CD4-positive, alpha-beta T cell treated with Interleukin-6 for 4 hours (primary cell): ENCODE data around the gene EIF4E2.

Experiments
- DNase-seq: peaks from one replicate; pipeline ENCODE4 v3.0.0-alpha.2; 2020; ENCODE audit warnings: mixed read lengths

EIF4E2 gene

GRCh38 chr2:232539298-232540231, 10.9 kb upstream of the EIF4E2 start, which contains the start of gene CHRNG:
Gene CHRNG (plus strand): TSS chr2:232539692. CDS start chr2:232539748, 56 bp downstream.
- DNase-seq, result no peak

DNA sequence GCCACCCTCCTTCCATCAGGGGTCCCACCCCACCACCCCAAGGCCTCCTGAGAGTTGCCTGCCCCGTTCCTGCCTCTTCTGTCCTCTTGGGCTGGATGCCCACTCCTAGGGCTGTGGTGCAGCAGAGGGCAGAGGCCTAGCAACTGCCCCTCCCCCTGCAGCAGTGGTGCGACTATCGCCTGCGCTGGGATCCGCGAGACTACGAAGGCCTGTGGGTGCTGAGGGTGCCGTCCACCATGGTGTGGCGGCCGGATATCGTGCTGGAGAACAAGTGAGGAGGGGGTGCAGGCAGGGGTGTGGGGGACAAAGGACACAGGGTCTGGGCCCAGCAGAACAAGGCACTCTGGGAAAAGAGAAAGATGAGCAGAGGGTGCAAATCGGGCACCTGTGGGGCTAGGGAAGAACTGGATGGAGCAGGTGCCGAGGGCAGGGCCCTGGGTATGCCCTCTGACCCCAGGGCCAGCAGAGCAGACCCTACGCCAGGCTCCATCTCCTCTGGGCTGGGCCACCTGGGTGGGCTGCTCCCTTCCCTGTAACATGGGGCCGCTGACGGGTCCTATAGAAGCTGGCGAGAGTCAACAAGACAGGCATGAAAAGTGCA, 9.9 kb upstream of the EIF4E2 start:
- DNase-seq, result no peak

DNA sequence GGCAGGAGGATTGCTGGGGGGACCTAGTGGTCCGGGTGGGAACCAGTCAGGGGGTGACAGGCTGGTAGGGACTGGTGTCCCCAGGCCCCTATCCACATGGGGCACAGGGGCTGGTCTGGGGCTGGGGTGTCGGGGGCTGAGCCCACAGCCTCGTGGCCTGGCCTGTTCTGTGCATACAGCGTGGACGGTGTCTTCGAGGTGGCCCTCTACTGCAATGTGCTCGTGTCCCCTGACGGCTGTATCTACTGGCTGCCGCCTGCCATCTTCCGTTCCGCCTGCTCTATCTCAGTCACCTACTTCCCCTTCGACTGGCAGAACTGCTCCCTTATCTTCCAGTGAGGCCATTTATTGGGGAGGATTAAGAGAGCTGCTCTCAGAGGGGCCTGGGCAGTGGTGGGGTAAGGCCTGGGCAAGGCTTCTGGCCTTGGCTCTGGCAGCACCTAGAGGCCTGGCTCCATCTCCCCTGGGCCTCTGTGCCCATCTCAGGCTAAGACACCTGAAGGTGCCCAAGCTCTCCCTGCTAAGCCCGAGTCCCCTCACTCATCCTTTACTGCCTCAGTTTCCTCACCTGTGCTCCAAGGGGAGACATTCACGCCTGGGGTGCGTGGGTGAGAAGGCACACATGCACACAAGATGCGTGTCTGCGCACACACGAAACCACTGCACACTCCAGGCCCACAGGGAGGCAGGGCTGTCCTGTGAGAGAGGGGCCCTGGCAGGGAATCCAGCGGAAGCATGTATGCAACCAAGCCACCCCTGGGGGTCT, 9.1 kb upstream of the EIF4E2 start:
- no peak for DNase-seq

DNA sequence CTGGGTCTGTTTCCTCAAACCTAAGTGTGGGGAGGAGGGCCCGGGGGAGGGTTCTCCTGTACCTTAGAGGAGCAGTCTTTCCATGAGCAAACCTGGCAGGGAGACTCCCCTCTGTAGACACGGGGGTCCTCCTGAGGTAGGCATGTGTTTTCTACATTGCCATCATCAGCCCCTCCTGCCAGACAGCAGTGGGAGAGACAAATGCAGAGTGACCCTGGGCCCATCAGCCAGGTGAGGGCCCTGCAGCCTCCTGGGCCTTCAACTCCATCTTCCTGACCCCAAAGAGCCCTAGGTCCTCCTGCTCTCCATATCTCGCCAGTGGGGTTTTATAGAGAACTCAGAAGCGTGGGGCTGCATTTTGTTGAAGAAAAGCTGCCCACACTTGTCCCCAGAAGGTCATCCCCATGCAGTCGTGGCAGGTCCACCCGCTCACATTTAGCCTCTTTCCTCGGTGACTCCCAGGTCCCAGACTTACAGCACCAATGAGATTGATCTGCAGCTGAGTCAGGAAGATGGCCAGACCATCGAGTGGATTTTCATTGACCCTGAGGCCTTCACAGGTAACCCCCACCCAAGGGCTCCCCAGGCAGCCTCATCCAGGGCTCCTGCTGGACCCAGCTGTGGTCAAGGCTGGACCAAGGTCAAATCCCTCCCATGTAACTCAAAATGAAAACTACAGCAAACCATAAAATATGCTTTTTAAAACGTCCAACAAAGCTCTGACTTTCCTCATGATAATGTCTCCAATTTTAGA, 8.4 kb upstream of the EIF4E2 start:
- no peak for DNase-seq

DNA sequence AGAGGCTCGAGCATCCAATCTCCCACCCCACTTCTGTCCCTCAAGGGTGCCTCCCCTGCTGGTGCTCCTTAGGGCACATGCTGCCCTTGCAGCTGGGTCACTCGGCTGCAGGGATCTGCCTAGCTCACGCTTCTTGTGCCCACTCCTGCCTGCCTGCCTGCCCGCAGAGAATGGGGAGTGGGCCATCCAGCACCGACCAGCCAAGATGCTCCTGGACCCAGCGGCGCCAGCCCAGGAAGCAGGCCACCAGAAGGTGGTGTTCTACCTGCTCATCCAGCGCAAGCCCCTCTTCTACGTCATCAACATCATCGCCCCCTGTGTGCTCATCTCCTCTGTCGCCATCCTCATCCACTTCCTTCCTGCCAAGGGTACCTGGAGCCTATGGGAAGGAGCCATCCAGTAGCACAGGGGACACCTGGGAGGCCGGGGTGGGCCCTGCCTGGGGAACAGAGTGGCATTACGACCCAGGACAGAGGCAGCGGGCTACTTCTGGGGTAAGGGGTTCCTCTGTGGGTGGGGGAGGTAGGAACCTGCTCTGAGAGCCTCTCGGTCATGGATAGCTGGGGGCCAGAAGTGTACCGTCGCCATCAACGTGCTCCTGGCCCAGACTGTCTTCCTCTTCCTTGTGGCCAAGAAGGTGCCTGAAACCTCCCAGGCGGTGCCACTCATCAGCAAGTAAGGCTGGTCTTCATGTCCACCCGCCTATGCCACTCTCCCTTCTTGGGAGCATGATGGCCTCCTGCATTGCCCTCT, 7.6 kb upstream of the EIF4E2 start:
- DNase-seq, result no peak

DNA sequence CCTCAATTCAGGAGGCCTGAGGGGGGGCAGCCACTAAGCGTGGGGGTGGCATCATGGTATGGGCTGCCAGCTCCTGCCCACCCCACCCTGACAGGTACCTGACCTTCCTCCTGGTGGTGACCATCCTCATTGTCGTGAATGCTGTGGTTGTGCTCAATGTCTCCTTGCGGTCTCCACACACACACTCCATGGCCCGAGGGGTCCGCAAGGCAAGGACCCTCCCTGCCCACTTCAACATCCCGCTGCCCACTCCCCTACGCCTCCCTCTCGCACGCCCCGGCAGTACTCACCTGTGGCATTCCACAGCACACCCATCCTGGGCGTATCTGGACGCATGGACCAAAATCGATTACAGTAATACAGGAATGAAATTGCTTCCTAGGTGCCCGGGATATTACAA, 7.0 kb upstream of the EIF4E2 start:
- DNase-seq, result no peak

GRCh38 chr2:232543928-232544631, 6.4 kb upstream of the EIF4E2 start:
- DNase-seq, result no peak

- DNase-seq, result no peak
Measured at GRCh38 chr2:232544674-232545073, 5.8 kb upstream of the EIF4E2 start.

DNA sequence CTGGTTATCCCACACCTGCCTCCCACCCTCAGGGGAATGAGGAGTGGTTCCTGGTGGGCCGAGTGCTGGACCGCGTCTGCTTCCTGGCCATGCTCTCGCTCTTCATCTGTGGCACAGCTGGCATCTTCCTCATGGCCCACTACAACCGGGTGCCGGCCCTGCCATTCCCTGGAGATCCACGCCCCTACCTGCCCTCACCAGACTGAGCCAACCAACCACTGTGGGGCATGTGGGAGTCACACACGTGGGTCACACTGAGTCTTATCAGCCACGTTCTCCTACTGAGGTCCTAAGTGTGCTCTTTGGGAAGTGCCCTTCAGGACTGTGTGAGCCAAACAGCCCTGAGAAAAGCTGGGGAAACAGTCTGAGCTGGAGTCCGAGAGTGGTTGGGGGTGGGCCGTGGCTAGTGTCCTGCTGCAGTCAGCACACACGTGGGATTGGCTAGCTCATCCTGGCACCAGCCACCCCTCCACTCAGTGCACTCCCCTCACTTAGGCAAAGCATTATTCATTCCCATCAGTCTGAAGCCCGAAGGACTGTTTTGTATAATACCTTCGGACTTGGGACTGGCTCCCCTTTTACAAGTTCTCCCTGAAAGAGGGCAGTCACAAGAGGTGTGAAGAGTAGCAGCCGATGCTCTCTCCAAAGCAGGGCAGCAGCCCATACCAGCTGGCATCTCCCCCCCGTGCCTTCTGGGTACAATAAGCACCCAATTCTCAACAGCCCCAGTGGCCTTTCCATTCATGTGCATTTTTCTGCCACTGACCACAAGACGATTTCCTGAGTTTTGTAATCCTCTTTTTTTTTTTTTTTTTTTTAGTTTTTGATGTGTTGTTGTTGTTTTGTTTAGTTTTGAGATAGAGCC, 4.7 kb upstream of the EIF4E2 start:
- DNase-seq, result no peak

GRCh38 chr2:232547991-232548390, 2.5 kb upstream of the EIF4E2 start:
- no peak for DNase-seq

DNA sequence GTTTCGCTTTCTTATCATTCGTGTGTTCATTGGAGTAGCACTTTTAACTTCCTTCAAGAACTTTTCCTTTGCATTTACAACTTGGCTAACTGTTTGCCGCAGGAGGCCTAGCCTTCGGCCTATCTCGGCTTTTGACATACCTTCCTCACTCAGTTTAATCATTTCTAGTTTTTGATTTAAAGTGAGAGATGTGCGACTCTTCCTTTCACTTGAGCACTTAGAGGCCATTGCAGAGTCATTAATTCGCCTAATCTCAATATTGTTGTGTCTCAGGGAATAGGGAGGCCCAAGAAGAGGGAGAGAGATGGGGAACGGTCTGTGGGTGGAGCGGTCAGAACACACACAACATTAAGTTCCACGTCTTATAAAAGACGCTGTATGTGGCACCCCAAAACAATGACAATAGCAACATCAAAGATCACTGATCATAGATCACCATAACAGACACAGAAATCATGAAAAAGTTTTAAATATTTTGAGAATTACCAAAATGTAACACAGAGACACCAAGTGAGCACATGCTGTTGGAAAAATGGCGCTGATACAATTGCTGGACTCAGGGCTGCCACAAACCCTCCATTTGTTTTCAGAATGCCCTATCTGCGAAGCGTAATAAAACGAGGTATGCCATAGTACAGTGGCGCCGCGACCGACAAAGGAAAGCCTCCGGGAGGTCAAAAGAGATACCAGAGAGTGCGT, 685 bp upstream of the EIF4E2 start:
- DNase-seq, result no peak

GRCh38 chr2:232551250-232551638, 755 bp downstream of the EIF4E2 start:
- DNase-seq, result no peak

DNA sequence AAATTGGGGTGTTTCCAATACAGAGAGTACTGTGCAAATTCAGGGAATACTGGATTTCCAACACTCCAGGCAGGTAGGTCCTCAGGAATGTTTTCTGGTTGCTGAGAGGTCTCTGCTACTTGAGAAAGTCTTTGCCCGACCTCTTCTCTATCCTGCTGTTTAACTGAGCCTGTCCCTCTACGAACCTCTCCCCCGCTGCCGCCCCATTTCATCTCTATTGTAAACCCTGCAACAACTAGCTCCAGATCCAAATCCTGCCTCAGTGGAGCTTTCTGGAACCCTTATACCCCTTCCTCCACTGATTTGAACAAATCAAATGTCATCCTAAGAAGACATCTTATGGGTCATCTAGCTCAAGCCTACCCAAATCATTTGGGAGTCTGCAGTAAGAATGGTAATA, 1.3 kb downstream of the EIF4E2 start:
- DNase-seq, result no peak

DNA sequence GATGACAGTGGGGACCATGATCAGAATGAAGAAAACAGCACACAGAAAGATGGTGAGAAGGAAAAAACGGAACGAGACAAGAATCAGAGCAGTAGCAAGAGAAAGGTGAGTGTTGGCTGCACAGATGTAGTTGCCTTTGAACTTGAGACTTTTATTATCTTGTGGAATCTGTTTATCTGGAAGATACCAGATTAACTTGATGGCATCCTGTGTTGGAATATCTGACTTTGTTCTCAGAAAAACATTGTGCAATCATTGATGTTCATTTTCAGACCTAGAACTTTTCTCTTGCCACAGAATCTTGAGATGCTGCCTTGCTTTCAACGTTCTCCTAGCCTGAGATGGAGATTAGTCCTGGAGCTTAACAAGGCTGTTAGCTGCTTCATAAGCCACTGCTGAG, 5.9 kb downstream of the EIF4E2 start:
- no peak for DNase-seq

DNA sequence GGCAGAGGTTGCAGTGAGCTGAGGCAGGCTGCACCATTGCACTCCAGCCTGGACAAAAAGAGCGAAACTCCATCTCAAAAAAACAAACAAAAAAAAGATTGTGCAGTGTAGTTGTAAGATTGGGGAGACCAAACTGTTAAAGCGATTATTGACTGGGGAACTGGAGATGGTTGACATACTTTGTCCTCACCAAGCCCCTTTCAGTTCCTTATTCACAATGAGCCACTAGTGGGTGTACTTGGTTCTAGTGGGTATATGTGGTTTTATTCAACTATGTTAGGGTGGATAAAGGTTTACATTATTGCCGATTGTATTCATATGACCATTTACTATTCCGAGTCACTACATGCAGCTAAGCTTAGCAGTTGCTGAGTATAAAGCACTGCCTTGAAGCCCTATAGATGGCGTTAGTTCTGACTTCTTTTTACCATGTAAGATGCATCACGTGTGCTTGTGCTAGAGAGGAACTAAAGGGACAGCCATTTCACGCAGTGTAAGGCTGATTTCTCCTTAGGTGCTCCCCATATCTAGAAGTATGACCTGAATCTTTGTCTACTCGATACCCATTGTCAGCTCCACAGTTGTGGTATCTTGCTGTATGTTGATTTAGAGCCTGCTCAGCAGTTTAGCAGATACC, 12.1 kb downstream of the EIF4E2 start:
- DNase-seq, result no peak

GRCh38 chr2:232563580-232563979, 13.1 kb downstream of the EIF4E2 start:
- DNase-seq, result no peak

DNA sequence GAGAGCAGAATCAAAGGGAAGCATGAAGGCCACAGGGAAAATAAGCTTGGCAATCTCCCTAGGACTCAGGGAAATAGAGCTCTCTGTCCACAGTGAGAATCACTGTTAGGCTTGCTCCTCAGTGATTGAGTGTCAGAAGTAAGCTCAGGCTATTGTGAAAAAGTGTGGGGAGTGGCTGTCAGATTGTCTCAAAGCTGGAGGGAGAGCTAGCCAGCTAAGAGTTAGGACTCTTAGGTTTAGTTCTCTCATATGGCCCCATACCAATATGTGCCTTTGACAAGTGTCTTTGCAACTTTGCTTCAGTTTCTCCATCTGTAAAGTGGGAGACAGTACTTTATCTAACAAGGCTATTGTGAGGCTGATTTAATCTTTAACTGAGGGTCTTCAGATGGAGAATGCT, 17.2 kb downstream of the EIF4E2 start:
- no peak for DNase-seq

DNA sequence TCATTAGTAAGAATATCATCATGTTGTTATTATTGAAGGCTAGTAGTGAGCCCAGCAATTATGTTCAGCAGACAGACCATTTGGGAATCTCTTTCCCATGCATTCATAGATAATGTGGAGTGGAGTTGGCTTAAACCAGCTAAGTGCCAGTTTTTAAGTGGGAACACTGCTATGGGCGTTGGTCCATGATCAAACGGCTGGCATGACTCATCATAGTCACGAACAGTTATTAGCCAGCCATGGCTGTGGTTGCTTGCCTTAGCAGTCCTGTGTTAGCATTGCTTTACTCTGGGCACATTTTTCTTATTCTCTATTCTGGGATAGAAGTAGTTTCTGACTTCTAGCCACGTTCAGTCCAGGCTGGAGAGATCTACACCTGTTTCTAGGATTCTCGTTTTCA, 17.7 kb downstream of the EIF4E2 start:
- no peak for DNase-seq

GRCh38 chr2:232569541-232569940, 19.1 kb downstream of the EIF4E2 start:
- DNase-seq, result no peak
